ENCODE results near the gene GET4.
"Not testable (repeated sequence)": the region's sequence is repeated elsewhere in the genome, so short reads cannot be mapped to it uniquely, and the experiment has no call there.

GET4 gene

GRCh38 chr7:865921-866320 is 10.4 kb upstream of the GET4 start:
- TF ChIP-seq CTCF (IDR thresholded peaks at IDR 0.05; ENCODE audit: low read depth, low read length): no peak
- no peak for DNase-seq (ENCODE audit: extremely low read depth, low read depth)

- TF ChIP-seq CTCF (IDR thresholded peaks at IDR 0.05; ENCODE audit: low read depth, low read length): no peak
- DNase-seq (ENCODE audit: extremely low read depth, low read depth): peak; percentile 49
Measured at GRCh38 chr7:867001-867405, 9.4 kb upstream of the GET4 start.

GRCh38 chr7:867406-868188 is 8.8 kb upstream of the GET4 start:
- peak; percentile 7 for DNase-seq (ENCODE audit: extremely low read depth, low read depth)
- TF ChIP-seq CTCF (IDR thresholded peaks at IDR 0.05; ENCODE audit: low read depth, low read length): no peak; the same call in 1 of the 2 replicates

GRCh38 chr7:868189-868486 is 8.2 kb upstream of the GET4 start:
- DNase-seq (ENCODE audit: extremely low read depth, low read depth): no peak

GRCh38 chr7:869348-869747 is 7.0 kb upstream of the GET4 start:
- no peak for TF ChIP-seq CTCF (IDR thresholded peaks at IDR 0.05; ENCODE audit: low read depth, low read length)
- no peak for DNase-seq (ENCODE audit: extremely low read depth, low read depth)

More at GRCh38 chr7:868189-868486, 8.2 kb upstream of the GET4 start:
- no peak for TF ChIP-seq CTCF (IDR thresholded peaks at IDR 0.05; ENCODE audit: low read depth, low read length)

GRCh38 chr7:871900-872537 is 4.3 kb upstream of the GET4 start:
- DNase-seq (ENCODE audit: extremely low read depth, low read depth): no peak
- no peak for TF ChIP-seq CTCF (IDR thresholded peaks at IDR 0.05; ENCODE audit: low read depth, low read length)

GRCh38 chr7:872685-873084 is 3.7 kb upstream of the GET4 start:
- not testable (repeated sequence) for DNase-seq (ENCODE audit: extremely low read depth, low read depth)

Measured in AG09319 (cell line).